HEK293 (cell line): ENCODE results near the gene COL24A1.

Source experiments
- CTCF ChIA-PET: fragments of 350-600 bp; formaldehyde crosslinking; extraction: SDS; loops from one replicate; lab custom pipeline; 2021; ENCODE audit warnings: antibody characterized with exemption; lab: Yijun Ruan, JAX
- POLR2A ChIA-PET: fragments of 300-600 bp; formaldehyde crosslinking; extraction: SDS; loops from one replicate; lab custom pipeline; 2020; ENCODE audit warnings: antibody characterized with exemption, inconsistent platforms; lab: Yijun Ruan, JAX
- H3K27ac ChIP-seq: fragments of 200-500 bp; sonication (Bioruptor generic); 2 replicates; pipeline ENCODE4 v1.5.1; 2014; ENCODE audit warnings: low read depth, low read length, control low read depth, inconsistent platforms; ENCODE audit errors: extremely low read depth
- H3K36me3 ChIP-seq, 2 experiments: fragments of 200-500 bp in 1 of 2; sonication (Bioruptor generic) in 1 of 2; 1 replicate in 1 of 2; 2 replicates in 1 of 2; pipeline ENCODE4 v1.5.1; 2014 to 2017; ENCODE audit warnings: inconsistent platforms in 2 of 2, low read length in 2 of 2; ENCODE audit not compliant: control insufficient read depth in 2 of 2, insufficient read depth in 1 of 2
- H3K4me1 ChIP-seq: fragments of 200-500 bp; sonication (Bioruptor generic); 2 replicates; pipeline ENCODE4 v1.5.1; 2014; ENCODE audit warnings: mild to moderate bottlenecking, low read length, inconsistent platforms; ENCODE audit not compliant: control insufficient read depth, insufficient read depth
- H3K4me3 ChIP-seq: 2 replicates; pipeline ENCODE4 v1.5.1; 2011; ENCODE audit warnings: low read depth, mild to moderate bottlenecking, control low read depth, low read length, moderate library complexity
- H3K9me3 ChIP-seq: fragments of 200-500 bp; sonication (Bioruptor generic); 2 replicates; pipeline ENCODE4 v1.5.1; 2014; ENCODE audit warnings: low read depth, low read length, inconsistent platforms; ENCODE audit not compliant: control insufficient read depth, insufficient read depth
- CTCF ChIP-seq: fragments of 450-650 bp; formaldehyde crosslinking; IDR thresholded peaks from 2 replicates; pipeline ENCODE4 v1.5.1; 2016; ENCODE audit warnings: missing biosample characterization, missing genetic modification characterization
- ELK4 ChIP-seq: IDR thresholded peaks from 2 replicates; pipeline ENCODE4 v1.6.1; 2011; ENCODE audit warnings: mild to moderate bottlenecking, low read depth, low read length, borderline replicate concordance
- KLF10 ChIP-seq: fragments of 450-650 bp; IDR thresholded peaks from 2 replicates; pipeline ENCODE4 v1.5.1; 2018; ENCODE audit warnings: missing biosample characterization, mild to moderate bottlenecking, missing genetic modification characterization
- KLF9 ChIP-seq: fragments of 450-650 bp; formaldehyde crosslinking; IDR thresholded peaks from 2 replicates; pipeline ENCODE4 v1.5.1; 2016; ENCODE audit warnings: missing biosample characterization, missing genetic modification characterization, low read depth
- PRDM2 ChIP-seq: fragments of 450-650 bp; formaldehyde crosslinking; IDR thresholded peaks from 2 replicates; pipeline ENCODE4 v1.5.1; 2016; ENCODE audit warnings: missing biosample characterization, missing genetic modification characterization, borderline replicate concordance
- ZBTB26 ChIP-seq: fragments of 450-650 bp; formaldehyde crosslinking; optimal IDR thresholded peaks from 2 replicates; pipeline ENCODE3; 2016; ENCODE audit warnings: missing biosample characterization, mild to moderate bottlenecking, missing genetic modification characterization
- ZFHX2 ChIP-seq: fragments of 450-650 bp; formaldehyde crosslinking; conservative IDR thresholded peaks from 2 replicates; pipeline ENCODE4 v1.5.1; 2016; ENCODE audit warnings: missing biosample characterization, missing genetic modification characterization
- ZNF202 ChIP-seq: fragments of 450-650 bp; formaldehyde crosslinking; IDR thresholded peaks from 2 replicates; pipeline ENCODE4 v1.5.1; 2016; ENCODE audit warnings: missing biosample characterization, missing genetic modification characterization, borderline replicate concordance
- ZNF549 ChIP-seq: fragments of 450-650 bp; IDR thresholded peaks from 2 replicates; pipeline ENCODE4 v1.5.1; 2018; ENCODE audit warnings: missing biosample characterization, missing genetic modification characterization, mild to moderate bottlenecking, inconsistent platforms, moderate library complexity
- ZNF645 ChIP-seq: fragments of 450-650 bp; formaldehyde crosslinking; IDR thresholded peaks from 2 replicates; pipeline ENCODE4; 2016; ENCODE audit warnings: missing biosample characterization, missing genetic modification characterization
- ZNF692 ChIP-seq: fragments of 450-650 bp; formaldehyde crosslinking; IDR thresholded peaks from 2 replicates; pipeline ENCODE4 v1.5.1; 2016; ENCODE audit warnings: missing biosample characterization, missing genetic modification characterization
- ZNF701 ChIP-seq: fragments of 450-650 bp; formaldehyde crosslinking; IDR thresholded peaks from 2 replicates; pipeline ENCODE4 v1.5.1; 2016; ENCODE audit warnings: missing biosample characterization, missing genetic modification characterization
- ZNF792 ChIP-seq: fragments of 450-650 bp; formaldehyde crosslinking; IDR thresholded peaks from 2 replicates; pipeline ENCODE4 v1.5.1; 2016; ENCODE audit warnings: missing biosample characterization, missing genetic modification characterization
- ZSCAN16 ChIP-seq: fragments of 450-650 bp; formaldehyde crosslinking; IDR thresholded peaks from 2 replicates; pipeline ENCODE4 v1.5.1; 2016; ENCODE audit warnings: missing biosample characterization, missing genetic modification characterization

Gene COL24A1

GRCh38 chr1:85998105-85998855 lies 158.3 kb downstream of the COL24A1 start (continued):
- TF ChIP-seq ZNF701 (tag by site-specific recombination) (no peak), ZNF549 (tag by site-specific recombination) (no peak), ZBTB26 (tag by site-specific recombination) (no peak), ZSCAN16 (tag by site-specific recombination) (no peak), ELK4 (no peak), ZNF792 (tag by site-specific recombination) (no peak), ZNF202 (tag by site-specific recombination) (no peak)

GRCh38 chr1:85992791-85993190 lies 163.8 kb downstream of the COL24A1 start:
- H3K9me3 ChIP-seq = no peaks in the 10 kb centered on the region
- TF ChIP-seq CTCF (tag by site-specific recombination) = no peak
- no peak for TF ChIP-seq KLF9 (tag by site-specific recombination)
- TF ChIP-seq PRDM2 (tag by site-specific recombination) = no peak
- TF ChIP-seq, all 188 proteins: peak for 0
- POLR2A ChIA-PET = no interaction called here
- H3K36me3 ChIP-seq = no peaks in the 10 kb centered on the region
- no peaks in the 10 kb centered on the region for H3K4me1 ChIP-seq
- H3K27ac ChIP-seq = no peak overlapping the region
- CTCF ChIA-PET = interaction anchor here (0.6 to 1.2 kb wide), 3 partner anchors 20 to 45 kb away, joined by 3 read pairs; no protein-coding TSS in a partner anchor
- H3K4me3 ChIP-seq = no peak overlapping the region

- ChIA-PET POLR2A (no interaction called here), CTCF (no interaction called here)
- Histone ChIP-seq H3K27ac (no peak overlapping the region), H3K9me3 (no peaks in the 10 kb centered on the region), H3K4me3 (no peak overlapping the region), H3K4me1 (no peaks in the 10 kb centered on the region), H3K36me3 (no peaks in the 10 kb centered on the region)
- no peak for TF ChIP-seq ZNF692 (tag by site-specific recombination)
- no peak for TF ChIP-seq ZFHX2
- TF ChIP-seq KLF10 (tag by site-specific recombination) = no peak
- TF ChIP-seq ZNF645 (tag by site-specific recombination) = no peak
These were observed 165.3 kb downstream of the COL24A1 start for GRCh38 chr1:85991261-85991660.
